Thyroid gland (tissue), 4 donors: ENCODE data around the gene ELMO1.

Experiments used
- CTCF ChIP-seq, 6 experiments: fragments of 200-600 bp in 3 of 6; fragments of 450-650 bp in 3 of 6; sonication (generic) in 3 of 6; IDR thresholded peaks; one replicate each; pipeline ENCODE4 v1.5.1; 2016 to 2019; ENCODE audit warnings: antibody characterized with exemption in 6 of 6, mild to moderate bottlenecking in 2 of 6, inconsistent platforms in 1 of 6, moderate library complexity in 1 of 6
- POLR2A ChIP-seq, 2 donors: fragments of 450-650 bp; IDR thresholded peaks; one replicate each; pipeline ENCODE4 v1.6.1; 2017; ENCODE audit warnings: antibody characterized with exemption in 2 of 2, mild to moderate bottlenecking in 2 of 2, moderate library complexity in 1 of 2

GRCh38 chr7:37475646-37476045 lies 27.0 kb upstream of the ELMO1 start:
- no peak for TF ChIP-seq POLR2A (IDR thresholded peaks at IDR 0.05)
- no peak for TF ChIP-seq CTCF (IDR thresholded peaks at IDR 0.05)
